A673 (cell line): ENCODE measurements around the gene SLC22A17.

Experiments used
- EZH2 ChIP-seq: fragments of 200-600 bp; sonication (generic); IDR thresholded peaks from 2 replicates; pipeline ENCODE4 v1.6.1; 2017; ENCODE audit warnings: borderline replicate concordance, low read depth, mild to moderate bottlenecking, mixed read lengths, antibody characterized with exemption, low read length; ENCODE audit not compliant: poor library complexity, severe bottlenecking
- TF ChIP-seq, protein P1 (sequence below): fragments of 300-800, 200-600 bp; sonication (generic); conservative IDR thresholded peaks from 2 replicates; pipeline ENCODE4 v1.5.1; 2017; ENCODE audit warnings: low read depth, mild to moderate bottlenecking, antibody characterized with exemption, low read length, moderate library complexity, mixed read lengths

DNA sequence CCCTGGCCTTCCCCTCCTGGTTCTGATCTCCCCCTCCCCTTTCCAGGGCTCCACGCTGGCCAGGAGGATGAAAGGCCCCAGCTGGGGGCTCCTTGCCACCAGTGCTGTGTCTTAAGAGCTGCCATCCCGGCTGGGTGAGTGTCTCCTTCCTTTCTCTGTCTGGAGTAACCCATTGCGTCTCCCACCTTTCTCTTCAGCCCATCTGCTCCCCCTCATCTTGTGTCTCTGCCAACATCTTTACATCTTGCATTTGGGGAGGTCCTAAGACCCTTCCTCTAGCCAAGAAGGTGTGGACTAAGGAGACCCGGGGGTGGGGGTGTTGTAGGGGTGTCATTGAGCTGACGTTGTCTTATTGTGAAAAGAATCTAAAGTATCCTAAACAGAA is 45.5 kb downstream of the SLC22A17 start:
- TF ChIP-seq, protein P1, sequence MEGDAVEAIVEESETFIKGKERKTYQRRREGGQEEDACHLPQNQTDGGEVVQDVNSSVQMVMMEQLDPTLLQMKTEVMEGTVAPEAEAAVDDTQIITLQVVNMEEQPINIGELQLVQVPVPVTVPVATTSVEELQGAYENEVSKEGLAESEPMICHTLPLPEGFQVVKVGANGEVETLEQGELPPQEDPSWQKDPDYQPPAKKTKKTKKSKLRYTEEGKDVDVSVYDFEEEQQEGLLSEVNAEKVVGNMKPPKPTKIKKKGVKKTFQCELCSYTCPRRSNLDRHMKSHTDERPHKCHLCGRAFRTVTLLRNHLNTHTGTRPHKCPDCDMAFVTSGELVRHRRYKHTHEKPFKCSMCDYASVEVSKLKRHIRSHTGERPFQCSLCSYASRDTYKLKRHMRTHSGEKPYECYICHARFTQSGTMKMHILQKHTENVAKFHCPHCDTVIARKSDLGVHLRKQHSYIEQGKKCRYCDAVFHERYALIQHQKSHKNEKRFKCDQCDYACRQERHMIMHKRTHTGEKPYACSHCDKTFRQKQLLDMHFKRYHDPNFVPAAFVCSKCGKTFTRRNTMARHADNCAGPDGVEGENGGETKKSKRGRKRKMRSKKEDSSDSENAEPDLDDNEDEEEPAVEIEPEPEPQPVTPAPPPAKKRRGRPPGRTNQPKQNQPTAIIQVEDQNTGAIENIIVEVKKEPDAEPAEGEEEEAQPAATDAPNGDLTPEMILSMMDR = no peak
- no peak for TF ChIP-seq EZH2
